Coronary artery (tissue), 2 donors: ENCODE measurements around the gene SLC30A2.
"Not testable (repeated sequence)": the region's sequence is repeated elsewhere in the genome, so short reads cannot be mapped to it uniquely, and the experiment has no call there.

Experiments
- DNase-seq: peaks from one replicate; pipeline ENCODE4 v3.0.0-alpha.2; 2017; ENCODE audit warnings: low spot score
- H3K27ac ChIP-seq, 2 donors: fragments of 200-600 bp; sonication (generic); one replicate each; pipeline ENCODE4 v1.5.1; 2016 to 2019
- H3K4me3 ChIP-seq: fragments of 200-600 bp; sonication (generic); 2 replicates; pipeline ENCODE4 v1.5.1; 2016; ENCODE audit warnings: mild to moderate bottlenecking, moderate library complexity
- CTCF ChIP-seq: fragments of 200-600 bp; sonication (generic); IDR thresholded peaks from one replicate; pipeline ENCODE4 v1.5.1; 2019; ENCODE audit warnings: antibody characterized with exemption

SLC30A2 gene

DNA sequence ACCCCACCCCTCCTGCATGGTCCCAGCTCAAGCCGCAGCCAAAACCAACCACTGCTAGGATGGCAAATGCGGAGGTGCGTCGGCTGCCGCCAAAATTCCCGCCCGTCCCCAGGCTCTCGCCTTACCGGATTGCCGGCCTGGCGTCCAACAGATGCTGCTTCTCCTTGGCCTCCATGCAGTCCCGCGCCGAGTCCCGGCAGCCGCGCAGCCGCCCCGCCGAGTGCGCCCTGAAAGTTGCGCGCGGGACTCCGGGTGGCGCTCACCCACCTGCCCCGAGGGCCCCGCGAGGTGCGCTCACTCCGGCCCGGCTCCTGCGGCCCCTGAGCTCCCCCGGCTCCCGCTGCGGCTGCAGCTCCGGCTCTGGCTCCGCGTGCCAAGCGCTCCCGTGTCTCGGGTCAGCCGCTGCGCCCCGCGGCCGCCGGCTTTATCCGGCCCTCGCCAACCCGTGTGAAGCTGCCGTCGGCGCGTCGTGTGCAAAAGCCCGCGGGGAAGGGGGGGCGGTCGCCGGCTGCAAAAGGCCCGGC, at the start of gene SLC30A2:
TSS of gene SLC30A2 (minus strand) at position 397 of the 524 bp plus-strand sequence. CDS start at position 175, 222 bp downstream.
- no peak for DNase-seq
- Histone ChIP-seq H3K4me3 (peak within 1 kb of the TSS; percentile 57), H3K27ac (no peak within 1 kb of the TSS)
- TF ChIP-seq CTCF: no peak

- Histone ChIP-seq H3K27ac (peak overlapping the region in 1 of 2 donors; percentile 36), H3K4me3 (no peak overlapping the region)
- DNase-seq: no peak
- TF ChIP-seq CTCF: no peak
Measured at GRCh38 chr1:26094677-26095383, 48.9 kb upstream of the SLC30A2 start.

- DNase-seq: no peak
- no peak overlapping the region for H3K4me3 ChIP-seq
- no peak for TF ChIP-seq CTCF
- peak overlapping the region in 1 of 2 donors; percentile 24 for H3K27ac ChIP-seq
Measured at GRCh38 chr1:26094076-26094669, 48.3 kb upstream of the SLC30A2 start.

DNA sequence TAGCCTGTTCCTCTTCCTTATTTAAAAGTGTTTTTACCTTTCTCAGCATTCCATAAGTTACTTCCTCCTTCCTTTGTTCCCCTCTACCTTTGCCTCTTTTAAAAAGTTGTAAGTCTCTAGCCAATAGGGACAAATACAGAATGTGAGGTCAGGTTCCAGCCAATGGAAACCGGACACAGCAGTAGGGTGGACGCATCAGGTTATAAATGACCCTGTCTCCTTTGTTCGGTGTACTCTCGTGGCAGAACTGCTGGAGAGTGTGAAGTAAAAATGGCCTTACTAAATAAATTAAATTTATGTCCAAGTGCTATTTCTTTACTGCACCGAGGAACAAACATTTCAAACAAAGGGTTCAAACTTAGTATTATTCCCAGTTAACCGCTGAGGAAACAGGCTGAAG, 47.7 kb upstream of the SLC30A2 start:
- not testable (repeated sequence) for DNase-seq, H3K27ac ChIP-seq, H3K4me3 ChIP-seq

- DNase-seq: no peak
- Histone ChIP-seq H3K4me3 (no peak overlapping the region), H3K27ac (no peak overlapping the region)
- TF ChIP-seq CTCF: no peak
Measured at GRCh38 chr1:26092422-26092821, 46.5 kb upstream of the SLC30A2 start.

DNA sequence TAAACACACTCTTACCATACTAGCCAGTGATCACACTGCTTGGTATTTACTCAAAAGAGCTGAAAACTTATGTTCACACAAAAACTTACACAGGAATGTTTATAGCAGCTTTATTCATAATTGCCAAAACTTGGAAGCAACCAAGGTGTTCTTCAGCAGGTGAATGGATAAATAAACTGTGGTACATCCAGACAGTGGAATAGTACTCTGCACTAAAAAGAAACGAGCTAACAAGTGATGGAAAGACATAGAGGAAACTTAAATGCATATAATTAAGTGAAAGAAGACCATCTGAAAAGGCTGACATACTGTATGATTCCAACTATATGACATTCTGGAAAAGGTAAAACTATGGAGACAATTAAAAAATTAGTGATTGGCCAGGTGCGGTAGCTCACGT, 45.0 kb upstream of the SLC30A2 start:
- no peak overlapping the region for H3K27ac ChIP-seq
- DNase-seq: no peak
- no peak for TF ChIP-seq CTCF
- H3K4me3 ChIP-seq: no peak overlapping the region

DNA sequence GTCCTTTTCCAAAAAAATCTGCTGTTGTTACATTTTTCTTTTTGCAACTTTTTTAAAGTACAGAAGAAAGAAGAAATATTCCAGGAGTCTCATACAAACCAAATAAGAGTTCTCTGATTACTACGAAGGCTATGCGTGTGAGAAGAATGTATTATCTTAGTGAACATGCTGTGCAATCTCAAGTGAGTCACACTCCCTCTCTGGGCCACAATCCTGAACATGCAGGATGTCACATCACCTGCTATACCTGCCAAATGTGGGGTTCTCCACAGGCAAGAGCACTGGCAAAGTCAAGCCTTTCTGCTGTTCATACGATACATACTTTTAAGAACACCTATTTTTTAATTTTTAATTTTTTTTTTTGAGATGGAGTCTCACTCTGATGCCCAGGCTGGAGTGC, 43.2 kb upstream of the SLC30A2 start:
- no peak for DNase-seq
- no peak overlapping the region for H3K27ac ChIP-seq
- H3K4me3 ChIP-seq: no peak overlapping the region
- no peak for TF ChIP-seq CTCF
